ENCODE data around the gene SCAF1.

The SCAF1 gene

DNA sequence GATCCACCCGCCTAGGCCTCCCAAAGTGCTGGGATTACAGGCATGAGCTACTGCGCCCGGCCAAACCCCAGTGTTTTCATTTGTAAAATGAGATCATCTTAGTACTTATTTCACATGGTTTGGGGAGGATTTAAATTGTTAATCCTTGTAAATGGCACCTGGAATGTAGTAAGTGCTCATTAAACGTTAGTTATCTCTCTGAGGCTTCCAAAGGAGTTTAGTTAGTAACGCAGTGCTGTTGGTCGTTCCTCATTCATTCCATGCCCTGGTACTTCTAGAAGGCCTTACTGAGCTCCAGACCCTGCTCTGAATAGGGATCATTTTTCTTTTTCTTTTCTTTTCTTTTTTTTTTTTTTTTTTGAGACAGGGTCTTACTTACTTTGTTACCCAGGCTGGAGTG, 54.1 kb downstream of the SCAF1 start:
- no peak for TF ChIP-seq GABPA (IDR thresholded peaks at IDR 0.05; ENCODE audit: low read depth)
- TF ChIP-seq, protein P1, sequence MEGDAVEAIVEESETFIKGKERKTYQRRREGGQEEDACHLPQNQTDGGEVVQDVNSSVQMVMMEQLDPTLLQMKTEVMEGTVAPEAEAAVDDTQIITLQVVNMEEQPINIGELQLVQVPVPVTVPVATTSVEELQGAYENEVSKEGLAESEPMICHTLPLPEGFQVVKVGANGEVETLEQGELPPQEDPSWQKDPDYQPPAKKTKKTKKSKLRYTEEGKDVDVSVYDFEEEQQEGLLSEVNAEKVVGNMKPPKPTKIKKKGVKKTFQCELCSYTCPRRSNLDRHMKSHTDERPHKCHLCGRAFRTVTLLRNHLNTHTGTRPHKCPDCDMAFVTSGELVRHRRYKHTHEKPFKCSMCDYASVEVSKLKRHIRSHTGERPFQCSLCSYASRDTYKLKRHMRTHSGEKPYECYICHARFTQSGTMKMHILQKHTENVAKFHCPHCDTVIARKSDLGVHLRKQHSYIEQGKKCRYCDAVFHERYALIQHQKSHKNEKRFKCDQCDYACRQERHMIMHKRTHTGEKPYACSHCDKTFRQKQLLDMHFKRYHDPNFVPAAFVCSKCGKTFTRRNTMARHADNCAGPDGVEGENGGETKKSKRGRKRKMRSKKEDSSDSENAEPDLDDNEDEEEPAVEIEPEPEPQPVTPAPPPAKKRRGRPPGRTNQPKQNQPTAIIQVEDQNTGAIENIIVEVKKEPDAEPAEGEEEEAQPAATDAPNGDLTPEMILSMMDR (IDR thresholded peaks at IDR 0.05; ENCODE audit: insufficient read depth, low read length) = no peak
- no peak for TF ChIP-seq POLR2AphosphoS5 (IDR thresholded peaks at IDR 0.05; ENCODE audit: low read depth)
- TF ChIP-seq, protein P2, sequence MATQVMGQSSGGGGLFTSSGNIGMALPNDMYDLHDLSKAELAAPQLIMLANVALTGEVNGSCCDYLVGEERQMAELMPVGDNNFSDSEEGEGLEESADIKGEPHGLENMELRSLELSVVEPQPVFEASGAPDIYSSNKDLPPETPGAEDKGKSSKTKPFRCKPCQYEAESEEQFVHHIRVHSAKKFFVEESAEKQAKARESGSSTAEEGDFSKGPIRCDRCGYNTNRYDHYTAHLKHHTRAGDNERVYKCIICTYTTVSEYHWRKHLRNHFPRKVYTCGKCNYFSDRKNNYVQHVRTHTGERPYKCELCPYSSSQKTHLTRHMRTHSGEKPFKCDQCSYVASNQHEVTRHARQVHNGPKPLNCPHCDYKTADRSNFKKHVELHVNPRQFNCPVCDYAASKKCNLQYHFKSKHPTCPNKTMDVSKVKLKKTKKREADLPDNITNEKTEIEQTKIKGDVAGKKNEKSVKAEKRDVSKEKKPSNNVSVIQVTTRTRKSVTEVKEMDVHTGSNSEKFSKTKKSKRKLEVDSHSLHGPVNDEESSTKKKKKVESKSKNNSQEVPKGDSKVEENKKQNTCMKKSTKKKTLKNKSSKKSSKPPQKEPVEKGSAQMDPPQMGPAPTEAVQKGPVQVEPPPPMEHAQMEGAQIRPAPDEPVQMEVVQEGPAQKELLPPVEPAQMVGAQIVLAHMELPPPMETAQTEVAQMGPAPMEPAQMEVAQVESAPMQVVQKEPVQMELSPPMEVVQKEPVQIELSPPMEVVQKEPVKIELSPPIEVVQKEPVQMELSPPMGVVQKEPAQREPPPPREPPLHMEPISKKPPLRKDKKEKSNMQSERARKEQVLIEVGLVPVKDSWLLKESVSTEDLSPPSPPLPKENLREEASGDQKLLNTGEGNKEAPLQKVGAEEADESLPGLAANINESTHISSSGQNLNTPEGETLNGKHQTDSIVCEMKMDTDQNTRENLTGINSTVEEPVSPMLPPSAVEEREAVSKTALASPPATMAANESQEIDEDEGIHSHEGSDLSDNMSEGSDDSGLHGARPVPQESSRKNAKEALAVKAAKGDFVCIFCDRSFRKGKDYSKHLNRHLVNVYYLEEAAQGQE (IDR thresholded peaks at IDR 0.05; ENCODE audit: insufficient replicate concordance, low read depth) = no peak
- no peak for TF ChIP-seq SPI1 (IDR thresholded peaks at IDR 0.05; ENCODE audit: borderline replicate concordance, low read depth)
- no peak for DNase-seq (ENCODE audit: low read depth in 1 of 2, low spot score in 1 of 2)
- H3K27me3 ChIP-seq (ENCODE audit: insufficient read depth, poor library complexity, severe bottlenecking) = no peaks in the 10 kb centered on the region
- H3K27ac ChIP-seq (replicated peaks) = no peak overlapping the region
- H3K4me3 ChIP-seq (replicated peaks; ENCODE audit: insufficient read depth, low read length) = no peak overlapping the region

- DNase-seq (ENCODE audit: low read depth in 1 of 2, low spot score in 1 of 2) = no peak
- H3K27me3 ChIP-seq (ENCODE audit: insufficient read depth, poor library complexity, severe bottlenecking) = peaks cover 2% of the 10 kb centered on the region
- H3K27ac ChIP-seq (replicated peaks) = no peak overlapping the region
- TF ChIP-seq GABPA (IDR thresholded peaks at IDR 0.05; ENCODE audit: low read depth) (no peak), SPI1 (IDR thresholded peaks at IDR 0.05; ENCODE audit: borderline replicate concordance, low read depth) (no peak), POLR2AphosphoS5 (IDR thresholded peaks at IDR 0.05; ENCODE audit: low read depth) (no peak)
- TF ChIP-seq, protein P1 (IDR thresholded peaks at IDR 0.05; ENCODE audit: insufficient read depth, low read length) = no peak
- TF ChIP-seq, protein P2 (IDR thresholded peaks at IDR 0.05; ENCODE audit: insufficient replicate concordance, low read depth) = no peak
- H3K4me3 ChIP-seq (replicated peaks; ENCODE audit: insufficient read depth, low read length) = no peak overlapping the region
Observed at GRCh38 chr19:49696865-49697264, 54.9 kb downstream of the SCAF1 start.

- no peak overlapping the region for H3K4me3 ChIP-seq (replicated peaks; ENCODE audit: insufficient read depth, low read length)
- TF ChIP-seq SPI1 (IDR thresholded peaks at IDR 0.05; ENCODE audit: borderline replicate concordance, low read depth) (no peak), GABPA (IDR thresholded peaks at IDR 0.05; ENCODE audit: low read depth) (no peak), POLR2AphosphoS5 (IDR thresholded peaks at IDR 0.05; ENCODE audit: low read depth) (no peak)
- TF ChIP-seq, protein P2 (IDR thresholded peaks at IDR 0.05; ENCODE audit: insufficient replicate concordance, low read depth) = no peak
- TF ChIP-seq, protein P1 (IDR thresholded peaks at IDR 0.05; ENCODE audit: insufficient read depth, low read length) = no peak
- no peak for DNase-seq (ENCODE audit: low read depth in 1 of 2, low spot score in 1 of 2)
- no peak overlapping the region for H3K27ac ChIP-seq (replicated peaks)
- peaks cover 2% of the 10 kb centered on the region for H3K27me3 ChIP-seq (ENCODE audit: insufficient read depth, poor library complexity, severe bottlenecking)
Observed at GRCh38 chr19:49699364-49699763, 57.4 kb downstream of the SCAF1 start.
